GM21786 (cell line): Measurements from ENCODE around the gene SLC12A5.

Experiments used
- ATAC-seq: cut with Tn5 transposase; IDR thresholded peaks from one replicate; pipeline ENCODE4 v1.9.1; 2021; ENCODE audit not compliant: unreplicated experiment

Gene SLC12A5

DNA sequence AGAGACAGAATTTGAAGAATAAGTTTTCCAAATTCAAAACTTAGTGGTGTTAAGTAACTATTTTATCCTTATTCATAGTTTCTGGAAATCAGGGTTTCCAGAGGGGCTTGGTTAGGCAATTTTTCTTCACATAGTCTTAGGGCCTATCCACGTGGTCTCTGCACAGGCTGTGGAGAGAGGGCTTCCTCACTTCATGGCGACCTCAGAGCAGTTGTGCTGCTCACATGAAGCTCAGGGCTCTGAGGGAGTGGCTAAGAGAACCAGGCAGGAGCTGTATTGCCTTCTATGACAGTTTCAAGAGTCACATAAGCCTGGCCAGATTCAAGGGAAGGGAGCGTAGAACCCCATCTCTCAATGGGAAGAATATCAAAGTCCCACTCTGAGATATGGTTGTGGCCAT is 75.2 kb downstream of the SLC12A5 start:
- ATAC-seq: no peak

DNA sequence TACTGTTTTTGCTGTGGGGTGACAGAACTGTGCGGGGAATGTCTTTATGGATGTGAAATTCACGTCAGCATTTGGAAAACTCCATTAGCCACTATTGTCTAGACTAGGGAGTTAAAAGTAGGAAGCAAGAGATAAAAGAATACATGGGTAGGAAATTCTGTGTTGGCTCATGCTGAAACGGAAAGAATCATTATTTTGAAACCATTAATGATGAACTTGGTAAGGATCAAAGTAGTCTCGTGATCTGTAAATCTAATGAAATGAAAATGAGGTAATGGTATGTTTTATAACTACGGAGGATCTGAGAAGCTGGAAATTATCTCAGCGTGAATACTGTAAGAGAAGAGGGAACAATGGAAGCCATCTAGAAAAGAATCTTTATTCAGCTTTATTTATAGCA is 78.0 kb downstream of the SLC12A5 start:
- ATAC-seq: no peak

DNA sequence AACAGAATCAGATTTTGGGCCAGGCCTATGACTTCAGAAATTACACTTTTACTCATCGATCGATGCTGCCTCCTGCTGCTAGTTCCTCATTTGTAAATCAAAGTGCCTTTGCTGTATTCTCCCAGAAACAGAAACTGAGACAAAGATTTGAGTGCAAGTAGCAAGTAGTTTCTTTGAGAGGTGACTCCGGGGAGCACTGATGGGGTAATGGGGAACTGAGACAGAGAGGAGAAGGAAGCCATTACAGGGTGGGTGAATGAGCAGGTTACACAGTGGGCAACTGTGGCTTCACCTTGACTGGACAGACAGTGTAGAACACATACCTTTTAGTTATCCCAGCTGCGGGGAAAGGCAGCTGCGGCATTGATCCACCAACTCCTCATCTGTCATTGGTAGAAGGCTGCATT is 79.4 kb downstream of the SLC12A5 start:
- peak; percentile 84 for ATAC-seq

DNA sequence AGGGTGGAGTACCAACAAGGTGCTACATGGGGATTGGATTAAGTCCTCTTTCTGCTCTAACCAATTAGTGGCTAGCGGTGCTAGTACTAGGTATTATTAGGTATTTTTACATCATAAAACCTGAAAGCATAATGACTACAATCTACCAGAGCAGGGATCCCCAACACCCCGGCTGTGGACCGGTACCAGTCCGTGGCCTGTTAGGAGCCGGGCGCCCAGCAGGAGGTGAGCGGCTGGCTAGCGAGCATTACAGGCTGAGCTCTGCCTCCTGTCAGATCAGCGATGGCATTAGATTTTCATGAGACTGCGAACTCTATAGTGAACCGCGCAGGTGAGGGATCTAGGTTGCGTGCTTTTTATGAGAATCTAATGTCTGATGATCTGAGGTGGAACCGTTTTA is 80.0 kb downstream of the SLC12A5 start:
- ATAC-seq: no peak
